ENCODE data around the gene VGLL2.
"Not testable (repeated sequence)": the region's sequence is repeated elsewhere in the genome, so short reads cannot be mapped to it uniquely, and the experiment has no call there.

VGLL2 gene, protein sequence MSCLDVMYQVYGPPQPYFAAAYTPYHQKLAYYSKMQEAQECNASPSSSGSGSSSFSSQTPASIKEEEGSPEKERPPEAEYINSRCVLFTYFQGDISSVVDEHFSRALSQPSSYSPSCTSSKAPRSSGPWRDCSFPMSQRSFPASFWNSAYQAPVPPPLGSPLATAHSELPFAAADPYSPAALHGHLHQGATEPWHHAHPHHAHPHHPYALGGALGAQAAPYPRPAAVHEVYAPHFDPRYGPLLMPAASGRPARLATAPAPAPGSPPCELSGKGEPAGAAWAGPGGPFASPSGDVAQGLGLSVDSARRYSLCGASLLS

DNA sequence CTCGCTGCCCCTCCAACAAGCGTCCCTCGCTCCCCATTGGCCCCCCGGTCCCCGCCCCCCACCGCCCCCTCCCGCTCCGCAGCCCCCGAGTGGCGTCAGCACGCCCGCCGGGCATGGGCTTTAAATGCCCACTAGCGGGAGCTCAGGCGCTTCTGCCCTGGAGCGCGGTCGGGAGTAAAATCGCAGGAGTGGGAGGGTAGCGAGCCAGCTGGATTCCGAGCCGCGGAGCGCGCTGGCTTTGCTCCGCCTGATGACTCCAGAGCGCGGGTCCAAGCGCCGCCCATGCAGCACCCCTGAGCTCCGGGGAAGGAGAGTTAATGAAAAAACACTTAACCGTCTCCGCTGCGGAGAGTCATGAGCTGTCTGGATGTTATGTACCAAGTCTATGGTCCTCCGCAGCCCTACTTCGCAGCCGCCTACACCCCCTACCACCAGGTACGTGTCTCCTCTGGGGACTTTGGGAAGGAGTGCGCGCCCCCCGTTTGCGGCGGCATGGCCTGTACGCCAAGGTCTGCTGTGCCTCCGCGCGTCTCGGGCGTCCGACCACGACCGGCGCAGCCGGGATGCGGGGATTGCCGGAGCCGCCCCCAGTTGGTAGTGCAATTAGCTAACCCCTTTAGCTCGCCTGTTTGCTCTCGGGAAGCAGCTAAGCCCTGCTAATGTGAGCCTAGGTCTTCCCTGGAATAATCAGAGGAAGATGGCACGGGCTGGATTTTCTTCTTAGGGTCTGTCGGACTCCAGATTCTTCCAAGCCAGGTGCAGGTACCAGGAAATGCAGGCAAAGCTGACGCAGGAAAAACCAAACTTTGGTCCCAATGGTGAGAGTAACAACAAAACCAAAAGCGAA is at the start of gene VGLL2:
TSS of gene VGLL2 (plus strand) at position 149 of the 847 bp plus-strand sequence. CDS start at position 355, 206 bp downstream.
- DNase-seq (ENCODE audit: low spot score in 2 of 2), result no peak
- no peaks in the 10 kb centered on the region for H3K9me3 Mint-ChIP-seq
- no peaks in the 10 kb centered on the region for H3K36me3 Mint-ChIP-seq
- no peak within 1 kb of the TSS for H3K27ac Mint-ChIP-seq
- peaks cover 17% of the 10 kb centered on the region for H3K4me1 Mint-ChIP-seq
- peak within 1 kb of the TSS; percentile 63 for H3K4me3 Mint-ChIP-seq
- peaks cover 28% of the 10 kb centered on the region for H3K27me3 Mint-ChIP-seq
- ATAC-seq (ENCODE audit: low read depth), result no peak

DNA sequence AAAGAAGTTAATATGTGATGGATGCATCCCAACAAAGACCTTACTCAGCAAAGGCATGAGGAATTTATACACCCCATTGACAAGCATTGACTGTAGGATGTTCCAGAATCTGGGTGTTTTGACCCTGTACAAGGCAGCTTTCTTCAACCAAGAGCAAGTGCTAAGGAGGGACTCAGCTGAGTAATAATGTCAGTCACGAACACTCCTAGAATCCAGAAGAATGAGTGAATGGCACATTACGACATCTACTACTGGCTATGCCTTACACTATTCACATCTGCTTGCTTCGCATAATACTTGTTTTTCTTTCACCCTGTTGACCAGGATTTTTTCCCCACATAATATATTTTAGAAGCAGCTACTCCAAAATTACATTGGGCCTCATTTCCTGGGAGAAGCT is 42.5 kb upstream of the VGLL2 start:
- no peak for ATAC-seq (ENCODE audit: low read depth)

DNA sequence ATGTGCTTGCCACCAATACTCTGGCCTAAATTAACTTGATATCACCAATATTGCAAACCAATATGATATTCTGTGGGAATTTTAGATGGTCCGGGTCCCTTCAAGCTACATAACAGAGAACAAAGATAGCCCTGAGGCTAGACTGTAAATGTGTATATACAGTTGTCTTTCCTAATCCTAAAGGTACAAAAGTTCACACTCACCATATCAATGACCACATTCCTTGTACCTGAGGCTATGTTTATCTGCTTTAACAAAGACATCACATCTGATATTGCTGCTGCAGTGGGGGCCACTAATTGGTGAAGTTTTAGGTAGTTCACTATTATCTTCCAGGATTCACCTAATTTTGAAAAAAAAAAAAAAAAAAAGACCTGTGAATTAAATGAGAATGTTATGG is 38.6 kb upstream of the VGLL2 start:
- H3K4me3 Mint-ChIP-seq, result no peak overlapping the region
- peaks cover 7% of the 10 kb centered on the region for H3K9me3 Mint-ChIP-seq
- no peak for ATAC-seq (ENCODE audit: low read depth)
- H3K36me3 Mint-ChIP-seq, result no peaks in the 10 kb centered on the region
- H3K27ac Mint-ChIP-seq, result no peak overlapping the region
- DNase-seq (ENCODE audit: low spot score in 2 of 2), result no peak
- H3K27me3 Mint-ChIP-seq, result peaks cover 2% of the 10 kb centered on the region
- no peaks in the 10 kb centered on the region for H3K4me1 Mint-ChIP-seq

More for the DNA sequence above, 42.5 kb upstream of the VGLL2 start:
- no peaks in the 10 kb centered on the region for H3K36me3 Mint-ChIP-seq
- H3K9me3 Mint-ChIP-seq, result peaks cover 4% of the 10 kb centered on the region
- H3K4me3 Mint-ChIP-seq, result no peak overlapping the region
- H3K27me3 Mint-ChIP-seq, result peaks cover 2% of the 10 kb centered on the region
- H3K4me1 Mint-ChIP-seq, result no peaks in the 10 kb centered on the region
- H3K27ac Mint-ChIP-seq, result no peak overlapping the region
- DNase-seq (ENCODE audit: low spot score in 2 of 2), result no peak

DNA sequence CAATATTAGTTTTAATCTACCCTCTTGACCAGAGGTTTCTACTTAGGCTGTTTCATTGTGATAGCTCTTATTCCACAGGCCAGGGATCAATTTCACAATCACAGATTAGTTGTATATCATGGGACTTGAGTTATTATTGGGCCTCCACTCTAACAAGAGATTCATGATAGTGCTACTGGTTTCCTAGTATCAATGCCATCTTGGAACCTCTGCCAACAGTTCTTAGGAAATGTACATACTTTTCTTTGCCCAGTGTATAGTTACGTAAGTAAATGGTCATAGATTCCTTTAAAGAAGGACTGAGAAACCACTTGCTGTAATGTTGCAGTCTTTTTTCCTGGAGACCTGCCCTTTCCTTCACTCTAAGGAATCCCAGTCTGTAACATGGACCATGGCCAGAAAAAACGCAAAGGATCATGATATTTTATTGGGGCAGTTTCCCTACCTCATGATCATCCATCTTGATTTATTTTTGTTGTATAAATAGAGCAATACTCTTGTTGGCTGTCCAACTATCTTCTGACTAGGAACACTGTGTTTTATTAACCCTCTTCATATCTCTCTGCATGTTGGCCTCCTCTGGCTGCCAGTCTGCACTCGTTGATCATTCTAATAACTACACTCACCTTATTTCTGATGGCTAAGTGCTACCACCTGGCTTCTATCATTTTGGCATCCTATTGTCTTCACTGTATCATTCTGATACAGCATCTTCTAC is 38.0 kb upstream of the VGLL2 start:
- no peak for DNase-seq (ENCODE audit: low spot score in 2 of 2)
- H3K27ac Mint-ChIP-seq, result no peak overlapping the region
- peaks cover 7% of the 10 kb centered on the region for H3K9me3 Mint-ChIP-seq

DNA sequence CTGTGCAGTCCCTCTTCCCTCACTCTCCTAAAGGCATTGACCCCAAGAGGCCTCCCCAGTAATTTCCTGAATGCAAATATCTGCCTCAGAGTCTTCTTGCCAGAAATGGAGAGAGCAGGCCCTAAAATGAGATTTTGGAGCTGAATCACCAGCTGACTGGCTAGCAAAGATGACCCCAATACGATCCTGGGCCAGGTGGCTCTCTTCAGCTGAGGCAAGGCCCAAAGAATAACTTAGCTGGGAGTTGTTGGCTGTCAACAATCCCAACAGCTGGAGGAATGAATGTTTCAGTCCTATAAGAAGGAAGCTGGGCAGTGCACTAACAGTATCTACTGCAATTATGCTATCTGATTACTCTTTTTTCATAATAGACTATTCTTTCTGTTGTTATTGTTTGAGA is 37.2 kb upstream of the VGLL2 start:
- Mint-ChIP-seq H3K4me3 (no peak overlapping the region), H3K9me3 (peaks cover 7% of the 10 kb centered on the region), H3K27ac (no peak overlapping the region), H3K36me3 (no peaks in the 10 kb centered on the region), H3K27me3 (peaks cover 4% of the 10 kb centered on the region), H3K4me1 (no peaks in the 10 kb centered on the region)
- ATAC-seq (ENCODE audit: low read depth) (no peak), DNase-seq (ENCODE audit: low spot score in 2 of 2) (no peak)

More for the DNA sequence above, 38.0 kb upstream of the VGLL2 start:
- ATAC-seq (ENCODE audit: low read depth), result no peak
- Mint-ChIP-seq H3K4me3 (no peak overlapping the region), H3K36me3 (no peaks in the 10 kb centered on the region), H3K4me1 (no peaks in the 10 kb centered on the region), H3K27me3 (peaks cover 2% of the 10 kb centered on the region)

DNA sequence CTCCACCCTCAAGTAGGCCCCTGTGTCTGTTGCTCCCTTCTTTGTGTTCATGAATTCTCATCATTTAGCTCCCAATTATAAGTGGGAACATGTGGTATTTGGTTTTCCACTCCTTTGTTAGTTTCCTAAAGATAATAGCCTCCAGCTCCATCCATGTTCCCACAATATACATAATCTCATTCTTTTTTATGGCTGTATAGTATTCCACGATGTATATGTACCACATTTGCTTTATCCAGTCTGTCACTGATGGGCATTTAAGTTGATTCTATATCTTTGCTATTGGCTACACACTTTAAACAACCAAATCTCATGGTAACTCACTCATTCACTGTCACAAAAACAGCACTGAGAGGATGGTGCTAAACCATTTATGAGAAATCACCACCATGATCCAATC is 35.5 kb upstream of the VGLL2 start:
- Mint-ChIP-seq H3K9me3 (peaks cover 7% of the 10 kb centered on the region), H3K4me1 (no peaks in the 10 kb centered on the region), H3K27me3 (peaks cover 4% of the 10 kb centered on the region), H3K4me3 (no peak overlapping the region), H3K36me3 (no peaks in the 10 kb centered on the region), H3K27ac (no peak overlapping the region)
- no peak for ATAC-seq (ENCODE audit: low read depth)
- no peak for DNase-seq (ENCODE audit: low spot score in 2 of 2)

DNA sequence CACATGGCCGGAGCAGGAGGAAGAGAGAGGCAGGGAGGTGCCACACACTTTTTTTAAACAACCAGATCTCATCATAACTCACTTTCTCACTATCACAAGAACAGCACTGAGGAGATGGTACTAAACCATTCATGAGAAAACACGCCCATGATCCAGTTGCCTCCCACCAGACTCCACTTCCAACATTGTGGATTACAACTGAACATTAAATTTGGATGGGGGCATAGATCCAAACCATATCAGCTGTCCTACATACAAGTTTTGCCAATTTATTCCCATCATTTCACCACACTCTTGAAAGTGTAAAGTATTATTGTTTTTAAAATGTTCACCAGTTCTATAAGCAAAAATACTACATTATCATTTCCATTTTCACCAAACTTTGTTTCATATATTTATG is 33.9 kb upstream of the VGLL2 start:
- H3K27me3 Mint-ChIP-seq, result peaks cover 4% of the 10 kb centered on the region
- ATAC-seq (ENCODE audit: low read depth) (no peak), DNase-seq (ENCODE audit: low spot score in 2 of 2) (no peak)
- no peaks in the 10 kb centered on the region for H3K36me3 Mint-ChIP-seq
- H3K27ac Mint-ChIP-seq, result no peak overlapping the region
- no peaks in the 10 kb centered on the region for H3K4me1 Mint-ChIP-seq
- H3K4me3 Mint-ChIP-seq, result no peak overlapping the region
- peaks cover 5% of the 10 kb centered on the region for H3K9me3 Mint-ChIP-seq

DNA sequence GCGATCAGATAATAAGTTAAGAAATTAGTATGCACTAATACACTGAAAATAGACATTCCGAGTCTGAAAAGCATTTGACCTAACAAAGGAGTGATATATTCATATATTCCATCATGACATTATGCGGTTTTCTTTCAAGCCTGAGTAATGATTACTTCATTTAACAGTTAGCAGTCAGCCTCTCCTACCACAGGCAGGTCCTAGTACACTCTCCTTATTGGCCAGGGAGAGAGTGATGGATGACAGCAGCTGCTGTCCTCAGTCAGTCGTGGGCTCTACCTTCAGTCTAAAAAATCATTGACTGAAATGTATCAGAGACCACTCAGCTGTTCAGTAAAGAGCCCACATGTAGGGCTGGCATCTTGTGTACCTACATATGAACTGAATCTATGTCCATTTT is 33.2 kb upstream of the VGLL2 start:
- Mint-ChIP-seq H3K27me3 (peaks cover 4% of the 10 kb centered on the region), H3K4me3 (no peak overlapping the region), H3K36me3 (no peaks in the 10 kb centered on the region), H3K9me3 (peaks cover 5% of the 10 kb centered on the region), H3K4me1 (no peaks in the 10 kb centered on the region), H3K27ac (no peak overlapping the region)
- no peak for ATAC-seq (ENCODE audit: low read depth)
- DNase-seq (ENCODE audit: low spot score in 2 of 2), result no peak

DNA sequence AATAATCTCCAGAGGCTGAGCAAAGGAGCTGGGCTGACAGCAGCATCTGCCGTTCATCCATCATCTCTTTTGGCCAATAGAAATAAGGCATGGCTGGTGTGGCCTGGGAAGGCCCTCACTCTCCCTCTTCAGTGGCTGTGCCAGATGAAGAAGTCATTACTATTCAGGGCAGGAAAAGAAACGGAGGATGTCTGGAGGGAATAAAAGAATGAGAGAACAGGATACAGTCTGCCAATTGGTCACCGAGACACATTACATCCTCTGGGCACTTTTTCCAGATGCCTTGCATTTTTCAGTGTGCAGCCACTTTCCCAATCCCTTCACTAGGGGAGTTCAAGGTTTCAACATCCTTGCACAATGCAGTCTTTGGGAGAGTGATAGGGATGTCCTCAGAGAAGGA is 32.2 kb upstream of the VGLL2 start:
- Mint-ChIP-seq H3K4me3 (no peak overlapping the region), H3K36me3 (no peaks in the 10 kb centered on the region), H3K9me3 (peaks cover 5% of the 10 kb centered on the region), H3K27ac (no peak overlapping the region), H3K27me3 (peaks cover 4% of the 10 kb centered on the region), H3K4me1 (no peaks in the 10 kb centered on the region)
- no peak for ATAC-seq (ENCODE audit: low read depth)
- DNase-seq (ENCODE audit: low spot score in 2 of 2), result no peak

DNA sequence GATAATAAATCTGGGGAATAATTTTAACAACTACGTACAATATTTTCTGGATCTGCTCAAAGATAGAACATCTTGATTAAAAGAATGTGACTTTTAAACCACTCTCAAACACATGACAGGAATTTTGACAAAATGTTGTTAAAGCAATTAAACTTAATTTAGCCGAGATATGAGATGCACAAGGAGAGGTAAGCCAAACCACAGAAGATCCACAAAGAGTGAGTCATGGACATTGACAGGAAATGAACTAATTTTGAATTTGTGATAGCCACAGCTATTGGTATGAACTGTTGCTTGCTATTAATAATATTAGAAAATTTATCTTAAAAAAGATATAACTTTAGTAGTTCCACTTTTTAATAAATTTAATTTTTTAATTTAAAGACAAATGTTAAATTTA is 27.8 kb upstream of the VGLL2 start:
- Mint-ChIP-seq H3K36me3 (no peaks in the 10 kb centered on the region), H3K27ac (no peak overlapping the region), H3K9me3 (no peaks in the 10 kb centered on the region), H3K4me1 (no peaks in the 10 kb centered on the region), H3K27me3 (peaks cover 4% of the 10 kb centered on the region), H3K4me3 (no peak overlapping the region)
- DNase-seq (ENCODE audit: low spot score in 2 of 2) (no peak), ATAC-seq (ENCODE audit: low read depth) (no peak)

DNA sequence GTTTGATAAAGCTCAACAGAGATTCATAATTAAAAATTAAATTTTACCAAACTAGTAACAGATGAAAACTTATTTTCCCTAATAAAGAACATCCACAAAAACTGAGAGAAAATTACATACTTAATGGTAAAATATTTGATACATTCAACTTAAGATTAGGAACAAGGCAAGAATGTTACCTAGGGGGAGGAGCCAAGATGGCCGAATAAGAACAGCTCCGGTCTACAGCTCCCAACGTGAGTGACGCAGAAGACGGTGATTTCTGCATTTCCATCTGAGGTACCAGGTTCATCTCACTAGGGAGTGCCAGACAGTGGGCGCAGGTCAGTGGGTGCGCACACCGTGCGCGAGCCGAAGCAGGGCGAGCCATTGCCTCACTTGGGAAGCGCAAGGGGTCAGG is 20.8 kb upstream of the VGLL2 start:
- Mint-ChIP-seq H3K4me3 (peak overlapping the region; percentile 69), H3K27ac (peak overlapping the region; percentile 53)
- not testable (repeated sequence) for ATAC-seq (ENCODE audit: low read depth); DNase-seq (ENCODE audit: low spot score in 2 of 2); H3K9me3 Mint-ChIP-seq; H3K36me3 Mint-ChIP-seq; H3K4me1 Mint-ChIP-seq; H3K27me3 Mint-ChIP-seq

DNA sequence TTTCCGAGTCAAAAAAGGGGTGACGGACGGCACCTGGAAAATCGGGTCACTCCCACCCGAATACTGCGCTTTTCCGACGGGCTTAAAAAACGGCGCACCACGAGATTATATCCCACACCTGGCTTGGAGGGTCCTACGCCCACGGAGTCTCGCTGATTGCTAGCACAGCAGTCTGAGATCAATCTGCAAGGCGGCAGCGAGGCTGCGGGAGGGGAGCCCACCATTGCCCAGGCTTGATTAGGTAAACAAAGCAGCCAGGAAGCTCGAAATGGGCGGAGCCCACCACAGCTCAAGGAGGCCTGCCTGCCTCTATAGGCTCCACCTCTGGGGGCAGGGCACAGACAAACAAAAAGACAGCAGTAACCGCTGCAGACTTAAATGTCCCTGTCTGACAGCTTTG is 20.4 kb upstream of the VGLL2 start:
- not testable (repeated sequence) for H3K4me1 Mint-ChIP-seq; H3K27me3 Mint-ChIP-seq; DNase-seq (ENCODE audit: low spot score in 2 of 2); H3K9me3 Mint-ChIP-seq; H3K36me3 Mint-ChIP-seq; ATAC-seq (ENCODE audit: low read depth)
- Mint-ChIP-seq H3K4me3 (peak overlapping the region; percentile 69), H3K27ac (peak overlapping the region; percentile 53)

DNA sequence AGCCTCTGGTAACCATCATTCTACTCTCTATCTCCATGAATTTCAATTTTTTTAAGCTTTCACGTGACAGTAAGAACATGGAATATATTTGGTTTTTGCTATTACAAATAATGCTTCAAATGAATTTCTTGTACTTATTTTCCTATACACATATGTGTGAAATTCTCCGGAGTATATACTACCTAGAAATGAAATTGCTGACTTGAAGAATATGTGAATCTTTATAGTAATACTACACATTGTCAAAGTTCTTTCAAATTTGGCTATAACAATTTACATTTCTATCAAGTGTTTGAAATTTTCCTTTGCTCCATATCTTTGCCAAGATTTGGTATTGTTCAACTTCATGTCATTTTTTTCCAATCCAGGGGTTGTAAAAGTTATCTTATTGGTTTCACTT is 11.6 kb upstream of the VGLL2 start:
- no peak overlapping the region for H3K4me3 Mint-ChIP-seq
- H3K27me3 Mint-ChIP-seq, result no peaks in the 10 kb centered on the region
- no peak for DNase-seq (ENCODE audit: low spot score in 2 of 2)
- H3K4me1 Mint-ChIP-seq, result no peaks in the 10 kb centered on the region
- H3K9me3 Mint-ChIP-seq, result peaks cover 2% of the 10 kb centered on the region
- no peak overlapping the region for H3K27ac Mint-ChIP-seq
- no peak for ATAC-seq (ENCODE audit: low read depth)
- H3K36me3 Mint-ChIP-seq, result no peaks in the 10 kb centered on the region

DNA sequence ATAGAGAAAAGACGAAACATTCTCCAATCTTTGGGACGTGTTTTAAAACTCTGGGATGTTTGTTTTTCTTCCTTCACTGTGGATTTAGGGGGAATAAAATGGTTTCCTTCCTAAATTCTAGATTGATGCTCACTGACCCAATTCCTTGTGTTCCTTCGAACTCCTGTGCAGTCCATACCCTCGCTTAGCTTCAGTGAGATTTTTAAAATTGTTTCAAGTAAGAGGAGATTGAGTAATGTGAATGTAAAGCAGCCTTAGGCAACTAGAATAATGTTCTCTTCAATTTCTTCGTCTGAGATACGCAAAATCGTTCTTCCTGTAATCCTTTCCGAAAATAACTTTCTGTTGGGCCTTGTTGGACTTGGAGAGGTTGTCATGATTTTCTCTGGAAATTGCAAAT is 2.6 kb upstream of the VGLL2 start:
- ATAC-seq (ENCODE audit: low read depth) (no peak), DNase-seq (ENCODE audit: low spot score in 2 of 2) (no peak)
- H3K4me3 Mint-ChIP-seq, result no peak overlapping the region
- no peak overlapping the region for H3K27ac Mint-ChIP-seq
- H3K4me1 Mint-ChIP-seq, result peaks cover 14% of the 10 kb centered on the region
- no peaks in the 10 kb centered on the region for H3K9me3 Mint-ChIP-seq
- no peaks in the 10 kb centered on the region for H3K36me3 Mint-ChIP-seq
- peaks cover 16% of the 10 kb centered on the region for H3K27me3 Mint-ChIP-seq

Measured in memory B cell (primary cell).